GM06990 (cell line): ENCODE data around the gene ADNP2.

ENCODE experiments used
- DNase-seq: peaks from one replicate; pipeline ENCODE4 v3.0.0-alpha.2; 2011; ENCODE audit not compliant: insufficient read length; ENCODE audit errors: extremely low read depth
- H3K27me3 ChIP-seq: replicated peaks from 2 replicates; pipeline ENCODE4 v1.6.0; 2011; ENCODE audit warnings: low read length; ENCODE audit not compliant: control insufficient read depth, insufficient read depth
- H3K36me3 ChIP-seq: 2 replicates; pipeline ENCODE4 v1.5.1; 2011; ENCODE audit warnings: low read length; ENCODE audit not compliant: control insufficient read depth, insufficient read depth
- H3K4me3 ChIP-seq: replicated peaks from 2 replicates; pipeline ENCODE4 v1.5.1; 2011; ENCODE audit warnings: low read depth, mild to moderate bottlenecking, control low read depth, low read length
- CTCF ChIP-seq: IDR thresholded peaks from 2 replicates; pipeline ENCODE4 v1.5.1; 2011; ENCODE audit warnings: low read length, control low read depth, mild to moderate bottlenecking, inconsistent platforms; ENCODE audit not compliant: insufficient read depth, poor library complexity, severe bottlenecking

ADNP2 gene

GRCh38 chr18:80132180-80132812 is 23.2 kb downstream of the ADNP2 start:
- H3K36me3 ChIP-seq, result peaks cover 16% of the 10 kb centered on the region

GRCh38 chr18:80133124-80133523 is 24.1 kb downstream of the ADNP2 start:
- DNase-seq, result no peak
- TF ChIP-seq CTCF, result no peak
- Histone ChIP-seq H3K27me3 (no peaks in the 10 kb centered on the region), H3K4me3 (no peak overlapping the region), H3K36me3 (peaks cover 23% of the 10 kb centered on the region)

More at GRCh38 chr18:80132180-80132812, 23.2 kb downstream of the ADNP2 start:
- no peaks in the 10 kb centered on the region for H3K27me3 ChIP-seq
- no peak overlapping the region for H3K4me3 ChIP-seq
- DNase-seq, result no peak
- no peak for TF ChIP-seq CTCF

GRCh38 chr18:80135136-80135535 is 26.1 kb downstream of the ADNP2 start:
- no peak for TF ChIP-seq CTCF
- peaks cover 24% of the 10 kb centered on the region for H3K36me3 ChIP-seq
- no peak for DNase-seq

GRCh38 chr18:80136679-80137078 is 27.6 kb downstream of the ADNP2 start:
- Histone ChIP-seq H3K36me3 (peaks cover 24% of the 10 kb centered on the region), H3K27me3 (no peaks in the 10 kb centered on the region), H3K4me3 (no peak overlapping the region)
- TF ChIP-seq CTCF, result no peak
- DNase-seq, result no peak

More at GRCh38 chr18:80135136-80135535, 26.1 kb downstream of the ADNP2 start:
- no peaks in the 10 kb centered on the region for H3K27me3 ChIP-seq
- no peak overlapping the region for H3K4me3 ChIP-seq

GRCh38 chr18:80137137-80137536 is 28.1 kb downstream of the ADNP2 start:
- TF ChIP-seq CTCF, result no peak
- peaks cover 24% of the 10 kb centered on the region for H3K36me3 ChIP-seq
- DNase-seq, result no peak
- H3K4me3 ChIP-seq, result no peak overlapping the region
- no peaks in the 10 kb centered on the region for H3K27me3 ChIP-seq

- no peak for DNase-seq
- H3K27me3 ChIP-seq, result no peaks in the 10 kb centered on the region
- no peak overlapping the region for H3K4me3 ChIP-seq
- peaks cover 24% of the 10 kb centered on the region for H3K36me3 ChIP-seq
- no peak for TF ChIP-seq CTCF
Measured at GRCh38 chr18:80137976-80138375, 28.9 kb downstream of the ADNP2 start.
